ENCODE data around the gene KCNJ10.

Gene KCNJ10

DNA sequence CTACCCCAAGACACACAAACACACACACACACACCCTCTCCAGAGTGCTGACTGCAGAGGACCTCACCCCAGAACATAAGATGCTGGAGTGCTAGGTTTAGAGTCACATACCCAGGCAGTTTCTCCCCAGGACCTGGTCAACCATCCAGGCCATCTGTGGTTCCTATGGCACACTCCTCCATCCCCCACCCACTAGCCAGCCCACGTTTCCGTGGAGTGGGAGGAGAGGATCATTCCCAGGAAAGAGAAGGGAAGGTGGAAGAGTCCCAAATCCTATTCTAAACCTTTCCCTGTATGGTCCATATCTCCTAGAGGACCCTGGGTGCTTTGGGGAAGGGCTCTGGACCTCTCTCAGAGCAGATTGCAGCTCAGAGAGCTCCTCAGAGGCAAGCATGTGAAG, 12.5 kb upstream of the KCNJ10 start:
- H3K27me3 Mint-ChIP-seq (ENCODE audit: low read depth), result peaks cover 54% of the 10 kb centered on the region
- peaks cover 7% of the 10 kb centered on the region for H3K4me1 Mint-ChIP-seq (ENCODE audit: low read depth)
- H3K27ac Mint-ChIP-seq, result no peak overlapping the region

DNA sequence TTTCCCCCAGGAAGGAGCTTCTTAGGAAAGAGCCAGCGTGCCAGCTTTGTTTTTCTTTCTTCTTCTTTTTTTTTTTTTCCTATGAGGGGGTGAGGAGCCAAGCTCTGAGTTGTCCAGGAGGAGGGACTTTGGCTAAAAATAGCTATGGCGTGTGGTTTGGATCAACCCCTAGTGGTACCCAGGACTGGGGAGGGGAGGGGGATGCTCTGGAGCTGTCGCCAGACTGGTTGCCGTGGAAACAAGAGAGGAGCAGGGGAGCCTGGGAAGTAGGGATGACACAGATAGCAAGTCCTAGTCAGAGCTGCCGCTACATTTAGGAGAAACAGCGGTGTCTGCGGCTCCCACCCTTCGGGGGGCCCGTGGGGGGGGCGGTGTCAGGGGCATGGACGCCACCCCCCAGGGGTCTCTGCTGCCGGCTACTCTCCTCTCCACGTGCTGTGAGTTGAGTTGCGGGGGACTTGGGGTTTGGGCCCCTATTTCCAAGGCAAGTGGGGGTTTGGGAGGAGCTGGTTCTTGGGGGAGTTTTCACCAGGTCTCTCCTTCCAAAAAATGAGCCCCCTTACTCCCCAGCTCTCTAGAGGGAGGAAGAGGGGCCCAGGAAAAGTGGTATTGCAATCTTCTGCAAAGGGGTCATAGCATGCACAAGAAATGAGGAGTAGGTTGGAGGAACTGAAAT, 11.4 kb upstream of the KCNJ10 start, which contains the start of gene KCNJ9:
KCNJ9 (plus strand) TSS at position 278 of the 676 bp plus-strand sequence. CDS start 2,493 bp downstream, outside the sequence.
- Mint-ChIP-seq H3K9me3 (no peaks in the 10 kb centered on the region), H3K4me1 (ENCODE audit: low read depth) (peaks cover 7% of the 10 kb centered on the region), H3K36me3 (ENCODE audit: low read depth) (peaks cover 2% of the 10 kb centered on the region), H3K27ac (peak within 1 kb of the TSS; percentile 27), H3K4me3 (no peak within 1 kb of the TSS), H3K27me3 (ENCODE audit: low read depth) (peaks cover 57% of the 10 kb centered on the region)

More for the DNA sequence above, 12.5 kb upstream of the KCNJ10 start:
- Mint-ChIP-seq H3K36me3 (ENCODE audit: low read depth) (peaks cover 2% of the 10 kb centered on the region), H3K9me3 (no peaks in the 10 kb centered on the region), H3K4me3 (no peak overlapping the region)

DNA sequence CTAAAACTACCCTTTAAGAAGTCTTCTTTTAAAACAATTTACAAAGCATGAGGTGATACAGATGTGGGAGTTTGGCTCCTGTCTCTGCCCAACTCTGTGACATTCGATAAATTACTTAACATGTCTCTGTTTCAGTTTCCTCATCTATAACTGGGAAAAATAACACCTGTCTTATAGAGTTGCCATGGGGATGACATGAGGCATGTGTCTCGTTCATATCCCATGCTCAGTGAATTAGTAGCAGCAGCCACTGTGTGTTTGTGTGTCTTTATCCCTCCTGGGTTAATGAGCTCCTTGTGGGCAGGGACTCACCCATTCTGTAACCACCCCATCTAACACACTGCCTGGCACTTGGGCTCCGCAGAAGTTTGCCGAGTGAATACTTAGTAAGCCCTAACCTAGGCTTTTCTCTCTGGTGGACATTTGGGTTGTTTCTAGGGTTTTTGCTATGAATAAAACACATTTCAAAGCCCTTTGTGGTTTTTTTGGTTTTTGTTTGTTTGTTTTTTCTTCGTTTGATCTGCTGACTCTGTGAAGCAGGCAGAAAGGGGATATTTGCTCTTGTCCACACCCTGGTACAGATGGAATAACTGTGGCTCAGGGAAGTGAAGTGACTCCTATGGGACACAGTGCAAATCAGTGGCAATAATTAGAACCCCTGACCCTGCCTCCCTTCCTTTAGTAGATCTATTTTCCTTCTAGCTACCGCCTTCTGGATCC, 10.6 kb upstream of the KCNJ10 start:
- H3K27ac Mint-ChIP-seq, result no peak overlapping the region
- peaks cover 5% of the 10 kb centered on the region for H3K4me1 Mint-ChIP-seq (ENCODE audit: low read depth)
- no peak overlapping the region for H3K4me3 Mint-ChIP-seq
- H3K9me3 Mint-ChIP-seq, result no peaks in the 10 kb centered on the region
- peaks cover 57% of the 10 kb centered on the region for H3K27me3 Mint-ChIP-seq (ENCODE audit: low read depth)
- H3K36me3 Mint-ChIP-seq (ENCODE audit: low read depth), result no peaks in the 10 kb centered on the region

DNA sequence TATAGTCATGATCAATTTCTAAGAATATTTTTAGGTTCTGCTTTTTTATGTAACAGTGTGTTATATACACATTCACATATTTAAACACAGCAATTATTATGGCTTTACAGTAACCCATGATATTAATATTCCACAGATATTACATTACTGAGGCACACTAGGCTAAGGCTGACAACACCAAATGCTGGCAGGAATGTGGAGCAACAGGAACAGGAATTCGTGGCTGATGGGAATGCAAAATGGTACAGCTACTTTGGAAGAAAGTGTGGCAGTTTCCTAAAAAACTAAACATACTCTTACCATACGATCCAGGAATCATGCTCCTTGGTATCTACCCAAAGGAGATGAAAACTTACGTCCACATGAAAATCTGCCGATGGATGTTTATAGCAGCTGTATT, 9.5 kb upstream of the KCNJ10 start:
- Mint-ChIP-seq H3K4me3 (no peak overlapping the region), H3K9me3 (no peaks in the 10 kb centered on the region), H3K27ac (no peak overlapping the region), H3K27me3 (ENCODE audit: low read depth) (peaks cover 59% of the 10 kb centered on the region), H3K36me3 (ENCODE audit: low read depth) (no peaks in the 10 kb centered on the region), H3K4me1 (ENCODE audit: low read depth) (peaks cover 5% of the 10 kb centered on the region)

DNA sequence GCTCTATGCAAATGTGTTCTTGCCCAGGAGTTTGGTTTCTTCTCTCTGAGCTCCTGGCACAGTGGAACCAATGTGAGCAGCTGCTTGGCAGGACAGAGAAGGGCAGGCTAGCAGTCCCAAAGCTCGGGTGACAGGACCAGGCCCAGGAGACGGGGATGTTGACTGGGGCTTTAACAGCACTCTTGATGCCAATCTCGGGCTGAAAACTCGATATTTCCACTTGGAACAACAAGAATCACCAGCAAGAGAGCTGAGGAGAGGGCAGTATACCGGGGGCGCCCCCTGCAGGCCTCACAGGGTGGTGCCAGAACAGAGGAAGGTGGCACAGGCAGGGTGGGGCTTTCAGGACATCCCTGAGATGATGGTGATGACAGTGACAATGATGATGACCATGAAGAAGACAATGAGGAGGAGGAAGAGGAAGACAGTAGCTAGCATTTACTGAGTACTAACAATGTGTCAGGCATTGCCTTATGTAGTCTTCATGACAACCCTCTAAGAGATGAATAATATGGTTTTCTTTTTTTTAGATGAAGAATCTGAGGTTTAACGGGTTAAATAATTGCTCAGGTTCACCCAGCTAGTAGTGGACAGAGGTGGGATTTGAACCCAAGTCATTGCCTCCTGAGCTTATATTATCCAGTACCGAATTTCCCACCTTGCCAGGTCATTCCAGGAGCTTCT, 8.7 kb upstream of the KCNJ10 start:
- no peak overlapping the region for H3K27ac Mint-ChIP-seq
- peaks cover 54% of the 10 kb centered on the region for H3K27me3 Mint-ChIP-seq (ENCODE audit: low read depth)
- H3K36me3 Mint-ChIP-seq (ENCODE audit: low read depth), result no peaks in the 10 kb centered on the region
- H3K4me1 Mint-ChIP-seq (ENCODE audit: low read depth), result peaks cover 2% of the 10 kb centered on the region
- H3K4me3 Mint-ChIP-seq, result no peak overlapping the region
- no peaks in the 10 kb centered on the region for H3K9me3 Mint-ChIP-seq

DNA sequence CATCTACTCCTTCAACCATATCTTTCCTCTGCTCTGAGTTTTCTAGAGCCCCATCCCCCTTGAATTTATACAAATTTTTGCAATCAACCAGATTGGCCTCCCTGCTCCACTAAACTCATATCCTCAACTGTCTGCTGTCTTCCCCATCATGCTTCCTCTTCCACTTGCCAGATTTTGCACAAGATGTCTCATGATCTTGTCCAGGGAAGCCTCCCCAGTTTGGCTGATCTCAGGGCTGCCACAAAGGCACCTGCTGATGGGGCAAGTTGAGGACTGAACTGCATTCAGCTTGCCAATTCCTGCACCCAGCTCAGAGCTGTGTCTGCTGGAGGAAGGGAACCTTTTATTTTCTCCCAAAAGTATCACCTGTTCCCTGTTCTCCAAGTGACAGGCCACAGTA, 7.5 kb upstream of the KCNJ10 start:
- no peak overlapping the region for H3K4me3 Mint-ChIP-seq
- no peaks in the 10 kb centered on the region for H3K9me3 Mint-ChIP-seq
- H3K27ac Mint-ChIP-seq, result no peak overlapping the region
- H3K27me3 Mint-ChIP-seq (ENCODE audit: low read depth), result peaks cover 45% of the 10 kb centered on the region
- H3K4me1 Mint-ChIP-seq (ENCODE audit: low read depth), result peaks cover 2% of the 10 kb centered on the region
- H3K36me3 Mint-ChIP-seq (ENCODE audit: low read depth), result no peaks in the 10 kb centered on the region

DNA sequence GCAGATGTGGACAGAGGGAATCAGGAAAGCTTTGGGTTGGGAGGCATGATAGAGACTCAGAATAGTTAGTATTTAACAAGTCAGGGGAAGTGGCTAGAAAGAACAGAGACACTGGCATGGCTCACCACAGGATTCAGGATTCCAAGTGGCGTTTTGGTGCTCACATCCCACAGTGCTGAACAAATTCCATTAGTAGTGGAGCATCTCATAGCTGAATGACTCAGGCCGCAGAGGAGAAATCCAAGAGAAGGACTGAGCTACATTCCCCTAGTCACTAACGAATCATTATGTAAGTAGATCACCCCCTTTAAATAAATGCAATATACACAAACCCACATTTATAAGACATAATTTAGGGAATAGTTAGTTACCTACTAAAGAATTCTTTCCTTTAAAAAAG, 6.3 kb upstream of the KCNJ10 start:
- Mint-ChIP-seq H3K4me3 (no peak overlapping the region), H3K9me3 (no peaks in the 10 kb centered on the region), H3K27ac (no peak overlapping the region), H3K4me1 (ENCODE audit: low read depth) (peaks cover 5% of the 10 kb centered on the region), H3K27me3 (ENCODE audit: low read depth) (peaks cover 44% of the 10 kb centered on the region), H3K36me3 (ENCODE audit: low read depth) (no peaks in the 10 kb centered on the region)

DNA sequence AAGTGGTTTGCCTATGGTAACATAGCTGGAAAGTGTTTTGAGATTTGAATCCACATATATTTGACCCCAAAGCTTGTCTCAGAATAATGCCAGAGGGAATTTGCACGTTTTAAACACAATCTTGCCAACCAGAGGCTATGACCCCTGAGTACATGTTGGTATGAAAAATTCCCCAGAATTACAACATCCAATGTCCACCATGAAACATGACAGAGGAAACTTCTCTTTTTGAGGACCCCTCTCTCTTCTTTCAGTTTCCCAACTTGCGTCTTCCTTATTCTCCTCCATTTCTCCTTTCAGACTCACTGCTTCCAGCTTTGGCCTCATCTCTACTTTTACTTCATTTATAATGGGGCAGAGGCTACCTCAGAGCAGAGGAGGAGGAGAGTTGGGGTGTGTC, 5.9 kb upstream of the KCNJ10 start:
- Mint-ChIP-seq H3K27me3 (ENCODE audit: low read depth) (peaks cover 42% of the 10 kb centered on the region), H3K36me3 (ENCODE audit: low read depth) (no peaks in the 10 kb centered on the region), H3K9me3 (no peaks in the 10 kb centered on the region), H3K27ac (no peak overlapping the region), H3K4me1 (ENCODE audit: low read depth) (peaks cover 4% of the 10 kb centered on the region), H3K4me3 (no peak overlapping the region)

DNA sequence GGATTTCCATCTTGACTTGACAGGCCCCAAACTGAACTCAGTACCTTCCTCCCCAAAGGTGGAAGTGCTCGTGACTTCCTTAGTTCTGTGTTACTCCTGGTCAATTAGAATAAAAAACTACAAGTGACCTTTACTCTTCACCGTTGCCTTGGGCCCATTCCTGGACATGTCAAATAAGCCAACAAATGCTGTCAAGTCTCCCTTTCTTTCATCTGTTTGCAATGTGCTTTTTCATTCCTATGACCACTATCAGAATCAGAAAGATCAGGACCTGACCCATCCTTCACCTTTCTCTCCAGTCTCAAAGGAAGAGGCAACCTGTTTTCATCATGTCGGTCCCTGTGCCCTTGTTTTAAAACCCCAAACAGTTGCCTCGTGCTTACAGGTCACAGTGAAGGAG, 4.9 kb upstream of the KCNJ10 start:
- Mint-ChIP-seq H3K36me3 (ENCODE audit: low read depth) (no peaks in the 10 kb centered on the region), H3K9me3 (no peaks in the 10 kb centered on the region), H3K27me3 (ENCODE audit: low read depth) (peaks cover 41% of the 10 kb centered on the region), H3K4me3 (no peak overlapping the region), H3K27ac (no peak overlapping the region), H3K4me1 (ENCODE audit: low read depth) (peaks cover 10% of the 10 kb centered on the region)

DNA sequence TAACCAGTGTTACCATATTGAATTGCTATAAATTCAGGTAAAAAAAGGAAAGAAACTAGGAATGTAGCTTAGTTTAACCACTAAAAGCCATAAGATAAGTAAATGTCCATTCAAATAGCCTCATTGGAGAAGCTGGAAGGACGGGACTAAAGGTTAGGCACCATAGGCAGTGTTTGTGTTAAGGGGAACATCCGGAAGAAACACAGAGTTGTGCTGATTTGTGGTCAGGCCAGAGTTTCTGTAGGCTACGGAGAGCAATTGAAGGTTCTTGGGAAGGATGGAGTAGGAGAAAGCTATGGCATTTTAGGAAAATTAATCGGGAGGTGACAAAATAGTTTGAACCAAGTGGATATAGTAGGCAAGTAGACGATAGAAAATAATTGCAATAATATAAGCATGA, 1.3 kb upstream of the KCNJ10 start:
- Mint-ChIP-seq H3K36me3 (ENCODE audit: low read depth) (no peaks in the 10 kb centered on the region), H3K27ac (no peak overlapping the region), H3K4me3 (no peak overlapping the region), H3K4me1 (ENCODE audit: low read depth) (peaks cover 13% of the 10 kb centered on the region), H3K27me3 (ENCODE audit: low read depth) (peaks cover 53% of the 10 kb centered on the region), H3K9me3 (no peaks in the 10 kb centered on the region)

DNA sequence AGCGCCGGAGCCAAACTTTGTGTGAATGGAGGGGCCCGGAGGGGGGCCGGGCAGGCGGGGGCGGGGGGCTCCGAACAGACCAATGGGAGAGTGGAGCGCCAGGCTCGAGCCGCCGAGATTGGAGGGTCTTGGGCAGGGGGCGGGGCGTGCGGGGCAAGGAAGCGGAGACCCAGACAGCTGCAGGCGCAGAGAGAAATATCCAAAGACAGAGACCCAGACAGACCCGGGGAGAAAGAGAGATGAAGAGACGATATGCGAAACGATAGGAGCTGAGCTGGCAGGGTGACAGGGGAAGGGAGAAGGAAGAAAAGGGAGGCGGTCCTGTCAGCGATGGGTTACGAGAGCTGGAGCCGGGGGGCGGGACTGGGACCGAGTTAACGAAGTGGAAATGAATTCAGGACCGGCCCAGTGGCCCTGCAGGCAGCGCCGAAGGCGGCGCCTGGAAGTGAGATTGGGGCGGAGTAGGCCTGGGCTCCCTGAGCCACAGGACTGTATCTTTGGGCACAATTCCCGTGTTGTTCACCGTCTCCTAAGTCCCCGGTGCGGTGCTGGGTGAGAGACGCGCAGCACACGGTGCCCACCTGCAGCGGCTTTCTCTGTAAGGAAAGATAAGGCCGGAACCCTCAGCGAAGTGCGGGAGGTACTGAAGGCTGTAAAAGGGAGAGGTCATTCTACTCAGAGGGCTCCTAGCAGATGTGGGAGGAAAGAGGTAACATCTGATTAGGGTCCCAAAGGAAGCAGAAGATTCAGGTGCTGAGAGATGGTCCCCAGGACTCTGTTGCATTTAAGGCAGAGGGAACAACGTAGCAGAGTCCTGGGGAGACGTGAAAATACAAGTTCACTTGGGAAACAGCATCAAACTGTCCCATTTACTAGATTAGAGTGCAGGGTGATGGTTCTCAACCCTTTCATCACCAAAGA, 543 bp upstream of the KCNJ10 start:
- Mint-ChIP-seq H3K9me3 (no peaks in the 10 kb centered on the region), H3K27me3 (ENCODE audit: low read depth) (peaks cover 59% of the 10 kb centered on the region), H3K4me1 (ENCODE audit: low read depth) (peaks cover 13% of the 10 kb centered on the region), H3K36me3 (ENCODE audit: low read depth) (no peaks in the 10 kb centered on the region), H3K4me3 (peak overlapping the region; percentile 86), H3K27ac (no peak overlapping the region)

DNA sequence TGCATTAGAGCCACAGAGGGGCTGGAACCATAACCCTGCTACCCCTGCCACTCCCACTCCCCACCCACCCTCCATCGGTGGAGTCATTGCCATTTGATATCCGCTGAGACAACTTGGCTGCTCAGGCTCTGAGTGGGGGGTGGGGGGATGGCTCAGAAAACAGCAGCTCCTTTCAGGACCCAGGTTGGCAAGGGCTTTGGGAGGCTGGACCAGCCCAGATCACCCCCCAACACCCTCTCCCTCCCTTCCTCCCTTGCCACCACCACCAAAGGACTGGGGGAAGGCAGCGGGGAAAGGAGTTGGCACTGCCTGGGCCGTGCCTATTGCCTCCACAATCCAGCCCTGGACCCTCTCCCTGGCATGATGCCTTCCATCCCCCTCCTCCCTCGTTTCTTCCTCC, 1.7 kb downstream of the KCNJ10 start:
- Mint-ChIP-seq H3K36me3 (ENCODE audit: low read depth) (no peaks in the 10 kb centered on the region), H3K4me3 (no peak overlapping the region), H3K27me3 (ENCODE audit: low read depth) (peaks cover 74% of the 10 kb centered on the region), H3K9me3 (no peaks in the 10 kb centered on the region), H3K27ac (no peak overlapping the region), H3K4me1 (ENCODE audit: low read depth) (peaks cover 13% of the 10 kb centered on the region)

DNA sequence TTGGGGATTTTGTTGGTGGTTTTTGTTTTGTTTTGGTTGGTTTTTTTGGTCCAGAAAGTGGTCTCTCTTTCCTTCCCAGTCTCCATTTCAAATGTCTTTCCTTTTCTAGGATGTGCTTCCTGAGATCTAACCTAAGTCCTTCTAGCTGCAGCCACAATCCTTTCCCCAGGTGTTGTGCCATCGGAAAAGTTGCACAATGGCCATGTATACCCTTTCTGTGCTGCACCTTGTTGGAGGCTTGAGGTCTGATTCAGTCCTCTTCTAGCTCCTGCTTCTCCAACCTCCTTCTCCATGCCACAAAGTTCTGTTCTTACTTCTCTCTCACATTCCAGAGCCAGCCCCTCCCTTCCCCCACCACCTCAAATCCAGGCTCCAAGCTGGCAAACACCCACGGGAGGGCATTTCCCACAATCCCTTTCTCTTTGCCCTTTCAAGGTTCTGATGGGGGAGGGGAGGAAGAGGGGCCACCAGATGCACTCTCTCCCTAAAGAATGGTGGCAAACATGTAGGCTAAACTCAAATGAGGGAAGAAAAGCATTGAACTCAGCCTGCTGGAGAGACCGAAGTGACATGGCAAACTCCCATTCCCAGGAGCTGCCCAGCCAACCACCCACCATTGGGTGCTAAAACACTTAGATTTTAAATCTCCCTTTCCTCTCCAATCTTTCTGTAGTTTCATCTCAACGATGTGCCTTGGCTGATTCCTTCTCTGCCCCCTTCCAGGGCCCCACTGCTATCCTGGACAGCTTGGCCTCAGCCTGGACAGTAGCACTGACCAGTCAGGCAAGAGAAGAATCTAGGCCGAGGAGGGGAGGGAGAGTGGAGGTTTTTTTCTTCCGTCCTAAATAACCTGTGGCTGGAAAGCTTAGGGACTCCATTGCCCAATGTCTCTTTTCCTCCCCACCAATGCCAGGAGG, 2.9 kb downstream of the KCNJ10 start:
- Mint-ChIP-seq H3K4me1 (ENCODE audit: low read depth) (peaks cover 13% of the 10 kb centered on the region), H3K9me3 (no peaks in the 10 kb centered on the region), H3K36me3 (ENCODE audit: low read depth) (no peaks in the 10 kb centered on the region), H3K27ac (no peak overlapping the region), H3K27me3 (ENCODE audit: low read depth) (peaks cover 76% of the 10 kb centered on the region), H3K4me3 (no peak overlapping the region)

Data from T-helper 1 cell treated with Interleukin-12 subunit alpha and Interleukin-12 subunit beta and Interleukin-4 antibody, amounts not matched to agents 30 μg/mL and 1 μg/mL, for 36 hours (primary cell).